GM12875 (cell line): ENCODE measurements around the gene ASTN2.

Experiments used
- H3K4me3 ChIP-seq: one replicate; pipeline ENCODE4 v1.5.1; 2011; ENCODE audit warnings: low read depth, low read length, control low read depth
- CTCF ChIP-seq: IDR thresholded peaks from 2 replicates; pipeline ENCODE4 v1.5.1; 2011; ENCODE audit warnings: low read depth, mild to moderate bottlenecking, control low read depth, inconsistent platforms, low read length, moderate library complexity, borderline replicate concordance; ENCODE audit not compliant: insufficient read depth

ASTN2 gene

GRCh38 chr9:117453737-117454136, 38.9 kb upstream of the ASTN2 start:
- no peak for TF ChIP-seq CTCF

GRCh38 chr9:117451311-117451710, 36.5 kb upstream of the ASTN2 start:
- H3K4me3 ChIP-seq, result no peak overlapping the region
- no peak for TF ChIP-seq CTCF

More at GRCh38 chr9:117453737-117454136, 38.9 kb upstream of the ASTN2 start:
- H3K4me3 ChIP-seq, result no peak overlapping the region

- no peak for TF ChIP-seq CTCF
- no peak overlapping the region for H3K4me3 ChIP-seq
These were observed 33.2 kb upstream of the ASTN2 start for GRCh38 chr9:117448066-117448465.

GRCh38 chr9:117445631-117446030, 30.8 kb upstream of the ASTN2 start:
- TF ChIP-seq CTCF, result no peak
- H3K4me3 ChIP-seq, result no peak overlapping the region

GRCh38 chr9:117444501-117444900, 29.6 kb upstream of the ASTN2 start:
- TF ChIP-seq CTCF, result no peak

GRCh38 chr9:117437283-117437682, 22.4 kb upstream of the ASTN2 start:
- TF ChIP-seq CTCF, result no peak
- H3K4me3 ChIP-seq, result no peak overlapping the region

More at GRCh38 chr9:117444501-117444900, 29.6 kb upstream of the ASTN2 start:
- no peak overlapping the region for H3K4me3 ChIP-seq

GRCh38 chr9:117435630-117436261, 20.9 kb upstream of the ASTN2 start:
- no peak for TF ChIP-seq CTCF
- no peak overlapping the region for H3K4me3 ChIP-seq
